Measurements from ENCODE around the gene CLIC1.

GRCh38 chr6:31706599-31706998 is 29.7 kb downstream of the CLIC1 start, which contains the start of gene LY6G6F:
- TF ChIP-seq CTCF (conservative IDR thresholded peaks at IDR 0.05; ENCODE audit: low read length): no peak
- TF ChIP-seq EZH2phosphoT487 (IDR thresholded peaks at IDR 0.05; ENCODE audit: borderline replicate concordance): no peak

All from Loucy (cell line).